ENCODE results near the gene ELOF1.

DNA sequence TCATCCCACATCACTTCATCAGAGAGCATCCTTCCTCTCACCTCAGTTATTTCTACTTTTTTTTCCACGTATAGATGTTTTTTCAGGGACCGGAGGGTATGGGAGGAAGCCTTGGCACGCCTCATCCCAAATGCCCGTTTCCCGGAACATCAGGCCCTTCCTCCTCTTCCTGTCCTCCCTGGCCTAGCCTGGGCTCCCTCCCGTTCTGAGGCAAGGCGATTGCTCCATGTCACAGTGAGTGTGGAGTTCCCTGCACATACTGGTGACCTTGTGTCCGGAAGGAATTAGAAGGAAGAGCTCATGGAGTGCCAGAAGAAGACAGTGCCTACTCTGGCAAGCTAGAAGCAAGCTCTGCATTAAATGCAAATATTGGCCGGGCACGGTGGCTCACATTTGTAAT, 37.1 kb upstream of the ELOF1 start:
- TF ChIP-seq TEAD4 (IDR thresholded peaks at IDR 0.05) (no peak), REST (IDR thresholded peaks at IDR 0.05; ENCODE audit: low read depth) (no peak), RAD21 (IDR thresholded peaks at IDR 0.05; ENCODE audit: low read depth) (no peak), ZBTB7A (IDR thresholded peaks at IDR 0.05; ENCODE audit: low read depth) (no peak), FOXM1 (IDR thresholded peaks at IDR 0.05; ENCODE audit: borderline replicate concordance, low read depth) (no peak), EP300 (IDR thresholded peaks at IDR 0.05; ENCODE audit: borderline replicate concordance) (no peak), EGR1 (IDR thresholded peaks at IDR 0.05) (no peak), TCF12 (IDR thresholded peaks at IDR 0.05; ENCODE audit: low read depth) (no peak), NFIC (IDR thresholded peaks at IDR 0.05) (no peak), CREB1 (IDR thresholded peaks at IDR 0.05; ENCODE audit: low read depth) (no peak), YY1 (IDR thresholded peaks at IDR 0.05; ENCODE audit: low read depth) (no peak), TAF1 (IDR thresholded peaks at IDR 0.05; ENCODE audit: low read depth) (no peak), CEBPB (IDR thresholded peaks at IDR 0.05) (no peak)

Measured in Ishikawa (cell line).